GM12801 (cell line): Measurements from ENCODE around the gene MORN5.

Experiments
- CTCF ChIP-seq: IDR thresholded peaks from one replicate; pipeline ENCODE4 v1.5.1; 2011; ENCODE audit warnings: control low read depth; ENCODE audit not compliant: insufficient read length; ENCODE audit errors: extremely low read depth

Gene MORN5

GRCh38 chr9:122159026-122159924, at the start of gene MORN5, which contains the start of gene NDUFA8:
MORN5 (plus strand) TSS chr9:122159908; CDS start chr9:122159973, 65 bp downstream.
NDUFA8 (minus strand) TSS chr9:122159779; CDS start chr9:122159677, 102 bp downstream.
- TF ChIP-seq CTCF = no peak

GRCh38 chr9:122110100-122110833, 49.4 kb upstream of the MORN5 start:
- TF ChIP-seq CTCF = no peak

GRCh38 chr9:122111413-122112085, 48.2 kb upstream of the MORN5 start:
- no peak for TF ChIP-seq CTCF

GRCh38 chr9:122112238-122112637, 47.5 kb upstream of the MORN5 start:
- no peak for TF ChIP-seq CTCF

GRCh38 chr9:122113574-122113973, 46.1 kb upstream of the MORN5 start:
- TF ChIP-seq CTCF = no peak

- TF ChIP-seq CTCF = no peak
These were observed 44.3 kb upstream of the MORN5 start for GRCh38 chr9:122115176-122116035.
